Esophagus (tissue), 2 donors: ENCODE data around the gene SALL3. TPM values are rescaled to one million over a fixed set of nuclear protein-coding genes. Genes with fewer than 3 reads are reported as not detected.

Source experiments
- H3K27ac ChIP-seq, 2 donors: one replicate each; pipeline ENCODE4 v1.5.1; 2013; ENCODE audit warnings: low read depth in 2 of 2, mild to moderate bottlenecking in 2 of 2, inconsistent platforms in 1 of 2, low read length in 1 of 2, moderate library complexity in 1 of 2
- H3K27me3 ChIP-seq, 2 donors: one replicate each; pipeline ENCODE4 v1.6.1; 2013; ENCODE audit warnings: low read length in 2 of 2, control low read depth in 1 of 2, mild to moderate bottlenecking in 1 of 2; ENCODE audit not compliant: insufficient read depth in 2 of 2, control insufficient read depth in 1 of 2
- H3K36me3 ChIP-seq, 2 donors: one replicate each; pipeline ENCODE4 v1.6.1; 2013; ENCODE audit warnings: low read length in 1 of 2; ENCODE audit not compliant: control insufficient read depth in 2 of 2, insufficient read depth in 2 of 2
- H3K4me1 ChIP-seq, 2 donors: one replicate each; pipeline ENCODE4 v1.6.1; 2013; ENCODE audit warnings: low read length in 1 of 2; ENCODE audit not compliant: control insufficient read depth in 2 of 2, insufficient read depth in 2 of 2
- H3K4me3 ChIP-seq, 2 donors: one replicate each; pipeline ENCODE4 v1.5.1; 2013; ENCODE audit warnings: low read length in 2 of 2, mild to moderate bottlenecking in 2 of 2, low read depth in 1 of 2, moderate library complexity in 1 of 2
- H3K9me3 ChIP-seq, 2 donors: one replicate each; pipeline ENCODE4 v1.6.1; 2013; ENCODE audit warnings: mild to moderate bottlenecking in 2 of 2, low read depth in 1 of 2, low read length in 1 of 2, moderate library complexity in 1 of 2; ENCODE audit not compliant: control insufficient read depth in 2 of 2, insufficient read depth in 1 of 2
- WGBS, 2 donors: extraction: QIAGEN DNeasy Blood & Tissue Kit; methylation state at CpG; one replicate each; pipeline ENCODE4 v1.1.7; 2013; 5-methylcytosine and 5-hydroxymethylcytosine counted together
- polyA plus RNA-seq, 2 donors: library from polyadenylated mRNA; stranded (reverse); fragments of 200-250 nt; gene quantifications; one replicate each; pipeline ENCODE4 v1.2.3, GENCODE V29; 2013
- donor health status: healthy with polysubstance abuse.
- donor health status: Bipolar disorder and iron deficiency.

Gene SALL3
- polyA plus RNA-seq, 2 donors: not detected

DNA sequence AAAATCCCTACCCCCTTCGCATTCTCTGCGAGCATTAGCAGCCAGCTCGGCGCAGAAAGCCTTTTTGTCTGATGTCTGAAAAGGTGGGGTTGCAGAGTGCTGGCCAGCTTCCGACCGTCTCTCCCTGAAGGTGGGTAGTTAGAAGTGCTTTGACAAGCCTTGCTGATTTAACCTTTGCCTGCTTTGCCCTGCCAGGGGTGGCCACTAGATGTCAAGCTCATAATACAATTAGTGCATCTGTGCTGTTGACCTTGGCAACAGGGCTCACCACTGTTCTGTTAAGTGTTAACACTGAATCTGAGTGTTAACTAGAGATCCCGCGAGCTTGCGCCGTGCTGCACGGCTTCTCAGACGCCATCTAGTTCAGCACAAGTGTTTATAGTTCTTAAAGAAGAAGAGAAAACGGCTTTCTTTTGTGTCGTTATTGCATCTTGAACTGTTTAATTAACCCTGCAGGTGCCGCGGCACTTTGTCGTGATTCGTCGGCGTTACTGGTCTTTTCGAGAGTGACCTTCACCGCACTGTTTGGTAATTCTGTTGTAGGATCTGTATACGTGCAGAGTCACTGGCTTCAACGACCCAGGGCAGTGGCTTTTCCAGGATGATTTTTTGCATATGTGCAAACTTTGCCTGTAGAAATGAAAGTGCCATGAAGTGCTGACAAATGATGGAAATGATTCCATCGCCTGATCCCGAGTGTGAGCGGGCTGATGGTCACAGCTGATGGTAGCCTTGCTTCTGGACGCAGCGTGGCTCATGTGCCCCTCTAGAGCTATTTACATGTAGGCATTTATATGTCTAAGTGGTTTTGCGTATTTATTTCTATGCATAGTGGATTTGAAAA is 5.5 kb downstream of the SALL3 start:
- H3K27me3 ChIP-seq: peaks cover under 1 to 32% of the 10 kb centered on the region in 2 donors
- 23 to 31% methylated on average over 30 of the region's 30 CpGs for WGBS, 2 donors
- no peak overlapping the region for H3K27ac ChIP-seq
- H3K9me3 ChIP-seq: peaks cover 0 to 2% of the 10 kb centered on the region in 2 donors
- peak overlapping the region in 1 of 2 donors; percentile 14 for H3K4me3 ChIP-seq
- peaks cover 0 to 6% of the 10 kb centered on the region in 2 donors for H3K4me1 ChIP-seq
- H3K36me3 ChIP-seq: no peaks in the 10 kb centered on the region

DNA sequence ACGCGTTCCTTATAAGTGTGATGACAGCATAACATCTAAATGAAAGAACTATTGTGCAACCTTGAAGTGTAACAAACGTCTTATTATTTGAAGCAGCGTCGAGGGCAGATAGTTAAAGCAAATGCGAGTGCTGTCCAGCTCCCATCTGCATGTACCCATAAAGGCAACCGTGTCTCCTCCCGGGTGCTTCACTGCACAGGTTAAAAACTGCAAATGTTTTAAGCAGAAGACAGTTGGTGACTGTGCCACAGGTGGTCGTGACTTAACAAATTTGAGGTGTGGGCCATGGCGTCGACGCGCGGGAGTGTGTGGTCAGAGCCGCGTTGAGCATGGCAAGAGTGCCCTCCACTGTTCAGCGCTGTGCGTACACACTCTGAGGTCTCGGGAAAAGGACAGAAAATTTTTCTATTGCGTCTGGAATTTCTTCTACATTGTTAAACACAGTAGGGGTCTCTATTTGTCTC is 6.4 kb downstream of the SALL3 start:
- Histone ChIP-seq H3K4me3 (no peak overlapping the region), H3K27ac (no peak overlapping the region)
- WGBS, 2 donors: 9 to 10% methylated on average over 20 of the region's 20 CpGs

DNA sequence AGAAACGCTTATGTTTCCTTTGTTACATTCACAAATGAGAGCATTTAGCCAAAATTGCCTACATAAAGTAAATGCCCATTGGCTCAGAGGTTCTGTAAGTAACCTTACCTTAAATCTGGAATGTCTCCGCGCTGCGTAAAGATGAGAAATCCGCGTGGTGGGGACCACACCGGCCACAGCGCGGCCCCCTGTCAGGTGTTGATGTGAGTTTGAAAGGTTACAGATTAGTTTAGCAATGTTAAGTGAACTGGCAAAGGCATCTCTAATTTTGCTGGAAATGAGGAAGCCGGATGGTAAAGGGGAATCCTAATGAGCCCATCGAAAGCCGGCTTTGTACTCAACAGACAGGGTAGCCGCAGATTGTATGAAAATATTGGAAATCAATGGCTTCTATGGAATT is 11.8 kb downstream of the SALL3 start:
- Histone ChIP-seq H3K27me3 (peaks cover 0 to 4% of the 10 kb centered on the region in 2 donors), H3K4me1 (no peaks in the 10 kb centered on the region), H3K9me3 (peaks cover 3 to 9% of the 10 kb centered on the region in 2 donors), H3K27ac (no peak overlapping the region), H3K36me3 (no peaks in the 10 kb centered on the region), H3K4me3 (no peak overlapping the region)
- 64 to 85% methylated on average over 13 of the region's 13 CpGs for WGBS, 2 donors

More for the DNA sequence above, 6.4 kb downstream of the SALL3 start:
- Histone ChIP-seq H3K27me3 (peaks cover 0 to 25% of the 10 kb centered on the region in 2 donors), H3K9me3 (peaks cover 0 to 2% of the 10 kb centered on the region in 2 donors), H3K36me3 (no peaks in the 10 kb centered on the region), H3K4me1 (peaks cover 0 to under 1% of the 10 kb centered on the region in 2 donors)

DNA sequence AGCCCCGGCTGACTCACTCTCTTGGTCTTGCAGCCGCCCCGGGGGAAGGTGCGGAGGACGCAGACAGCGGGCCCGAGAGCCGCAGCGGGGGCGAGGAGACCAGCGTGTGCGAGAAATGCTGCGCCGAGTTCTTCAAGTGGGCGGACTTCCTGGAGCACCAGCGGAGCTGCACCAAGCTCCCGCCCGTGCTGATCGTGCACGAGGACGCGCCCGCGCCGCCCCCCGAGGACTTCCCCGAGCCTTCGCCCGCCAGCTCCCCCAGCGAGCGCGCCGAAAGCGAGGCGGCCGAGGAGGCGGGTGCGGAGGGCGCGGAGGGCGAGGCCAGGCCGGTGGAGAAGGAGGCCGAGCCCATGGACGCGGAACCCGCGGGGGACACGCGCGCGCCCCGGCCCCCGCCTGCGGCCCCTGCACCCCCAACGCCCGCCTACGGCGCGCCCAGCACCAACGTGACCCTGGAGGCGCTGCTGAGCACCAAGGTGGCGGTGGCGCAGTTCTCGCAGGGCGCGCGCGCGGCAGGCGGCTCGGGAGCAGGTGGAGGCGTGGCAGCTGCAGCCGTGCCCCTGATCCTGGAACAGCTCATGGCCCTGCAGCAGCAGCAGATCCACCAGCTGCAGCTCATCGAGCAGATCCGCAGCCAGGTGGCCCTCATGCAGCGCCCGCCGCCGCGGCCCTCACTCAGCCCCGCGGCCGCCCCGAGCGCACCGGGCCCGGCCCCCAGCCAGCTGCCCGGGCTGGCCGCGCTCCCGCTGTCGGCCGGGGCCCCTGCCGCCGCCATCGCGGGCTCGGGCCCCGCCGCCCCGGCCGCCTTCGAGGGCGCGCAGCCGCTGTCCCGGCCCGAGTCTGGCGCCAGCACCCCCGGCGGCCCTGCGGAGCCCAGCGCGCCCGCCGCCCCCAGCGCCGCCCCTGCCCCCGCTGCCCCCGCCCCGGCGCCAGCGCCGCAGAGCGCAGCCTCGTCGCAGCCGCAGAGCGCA is 12.7 kb downstream of the SALL3 start:
- H3K36me3 ChIP-seq: no peaks in the 10 kb centered on the region
- peaks cover 0 to 3% of the 10 kb centered on the region in 2 donors for H3K27me3 ChIP-seq
- H3K4me3 ChIP-seq: no peak overlapping the region
- 86 to 92% methylated on average over 108 to 129 of the region's 129 CpGs for WGBS, 2 donors
- H3K9me3 ChIP-seq: peaks cover 3 to 9% of the 10 kb centered on the region in 2 donors
- no peak overlapping the region for H3K27ac ChIP-seq
- no peaks in the 10 kb centered on the region for H3K4me1 ChIP-seq

DNA sequence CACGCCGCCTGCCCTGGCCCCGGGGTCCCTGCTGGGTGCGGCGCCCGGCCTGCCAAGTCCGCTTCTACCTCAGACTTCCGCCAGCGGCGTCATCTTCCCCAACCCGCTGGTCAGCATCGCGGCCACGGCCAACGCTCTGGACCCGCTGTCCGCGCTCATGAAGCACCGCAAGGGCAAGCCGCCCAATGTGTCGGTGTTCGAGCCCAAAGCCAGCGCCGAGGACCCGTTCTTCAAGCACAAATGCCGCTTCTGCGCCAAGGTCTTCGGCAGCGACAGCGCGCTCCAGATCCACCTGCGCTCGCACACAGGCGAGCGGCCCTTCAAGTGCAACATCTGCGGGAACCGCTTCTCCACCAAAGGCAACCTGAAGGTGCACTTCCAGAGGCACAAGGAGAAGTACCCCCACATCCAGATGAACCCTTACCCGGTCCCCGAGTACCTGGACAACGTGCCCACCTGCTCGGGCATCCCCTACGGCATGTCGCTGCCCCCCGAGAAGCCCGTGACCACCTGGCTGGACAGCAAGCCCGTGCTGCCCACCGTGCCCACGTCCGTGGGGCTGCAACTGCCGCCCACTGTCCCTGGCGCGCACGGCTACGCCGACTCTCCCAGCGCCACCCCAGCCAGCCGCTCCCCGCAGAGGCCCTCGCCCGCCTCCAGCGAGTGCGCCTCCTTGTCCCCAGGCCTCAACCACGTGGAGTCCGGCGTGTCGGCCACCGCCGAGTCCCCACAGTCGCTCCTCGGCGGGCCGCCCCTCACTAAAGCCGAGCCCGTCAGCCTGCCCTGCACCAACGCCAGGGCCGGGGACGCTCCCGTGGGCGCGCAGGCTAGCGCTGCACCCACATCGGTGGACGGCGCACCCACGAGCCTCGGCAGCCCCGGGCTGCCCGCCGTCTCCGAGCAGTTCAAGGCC is 13.7 kb downstream of the SALL3 start:
- no peaks in the 10 kb centered on the region for H3K4me1 ChIP-seq
- no peaks in the 10 kb centered on the region for H3K36me3 ChIP-seq
- no peak overlapping the region for H3K4me3 ChIP-seq
- no peak overlapping the region for H3K27ac ChIP-seq
- 97 to 98% methylated on average over 90 of the region's 90 CpGs for WGBS, 2 donors
- H3K27me3 ChIP-seq: no peaks in the 10 kb centered on the region
- H3K9me3 ChIP-seq: peaks cover 3 to 9% of the 10 kb centered on the region in 2 donors

DNA sequence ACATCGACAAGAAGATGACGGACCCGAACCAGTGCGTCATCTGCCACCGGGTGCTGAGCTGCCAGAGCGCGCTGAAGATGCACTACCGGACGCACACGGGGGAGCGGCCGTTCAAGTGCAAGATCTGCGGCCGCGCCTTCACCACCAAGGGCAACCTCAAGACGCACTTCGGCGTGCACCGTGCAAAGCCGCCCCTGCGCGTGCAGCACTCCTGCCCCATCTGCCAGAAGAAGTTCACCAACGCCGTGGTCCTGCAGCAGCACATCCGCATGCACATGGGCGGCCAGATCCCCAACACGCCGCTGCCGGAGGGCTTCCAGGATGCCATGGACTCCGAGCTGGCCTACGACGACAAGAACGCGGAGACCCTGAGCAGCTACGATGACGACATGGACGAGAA is 14.4 kb downstream of the SALL3 start:
- 97% methylated on average over 37 of the region's 37 CpGs for WGBS, 2 donors

DNA sequence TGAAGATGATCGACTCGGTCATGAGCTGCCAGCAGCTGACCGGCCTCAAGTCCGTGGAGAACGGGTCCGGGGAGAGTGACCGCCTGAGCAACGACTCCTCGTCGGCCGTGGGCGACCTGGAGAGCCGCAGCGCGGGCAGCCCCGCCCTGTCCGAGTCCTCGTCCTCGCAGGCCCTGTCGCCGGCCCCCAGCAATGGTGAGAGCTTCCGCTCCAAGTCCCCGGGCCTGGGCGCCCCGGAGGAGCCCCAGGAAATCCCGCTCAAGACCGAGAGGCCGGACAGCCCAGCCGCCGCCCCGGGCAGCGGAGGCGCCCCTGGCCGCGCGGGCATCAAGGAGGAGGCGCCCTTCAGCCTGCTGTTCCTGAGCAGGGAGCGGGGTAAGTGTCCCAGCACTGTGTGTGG is 14.9 kb downstream of the SALL3 start:
- Histone ChIP-seq H3K4me1 (no peaks in the 10 kb centered on the region), H3K36me3 (no peaks in the 10 kb centered on the region), H3K27me3 (no peaks in the 10 kb centered on the region), H3K27ac (no peak overlapping the region), H3K9me3 (peaks cover 3 to 9% of the 10 kb centered on the region in 2 donors), H3K4me3 (no peak overlapping the region)
- WGBS, 2 donors: 97 to 98% methylated on average over 38 of the region's 38 CpGs

More for the DNA sequence above, 14.4 kb downstream of the SALL3 start:
- Histone ChIP-seq H3K27ac (no peak overlapping the region), H3K36me3 (no peaks in the 10 kb centered on the region), H3K4me1 (no peaks in the 10 kb centered on the region), H3K4me3 (no peak overlapping the region), H3K27me3 (no peaks in the 10 kb centered on the region), H3K9me3 (peaks cover 3 to 9% of the 10 kb centered on the region in 2 donors)

DNA sequence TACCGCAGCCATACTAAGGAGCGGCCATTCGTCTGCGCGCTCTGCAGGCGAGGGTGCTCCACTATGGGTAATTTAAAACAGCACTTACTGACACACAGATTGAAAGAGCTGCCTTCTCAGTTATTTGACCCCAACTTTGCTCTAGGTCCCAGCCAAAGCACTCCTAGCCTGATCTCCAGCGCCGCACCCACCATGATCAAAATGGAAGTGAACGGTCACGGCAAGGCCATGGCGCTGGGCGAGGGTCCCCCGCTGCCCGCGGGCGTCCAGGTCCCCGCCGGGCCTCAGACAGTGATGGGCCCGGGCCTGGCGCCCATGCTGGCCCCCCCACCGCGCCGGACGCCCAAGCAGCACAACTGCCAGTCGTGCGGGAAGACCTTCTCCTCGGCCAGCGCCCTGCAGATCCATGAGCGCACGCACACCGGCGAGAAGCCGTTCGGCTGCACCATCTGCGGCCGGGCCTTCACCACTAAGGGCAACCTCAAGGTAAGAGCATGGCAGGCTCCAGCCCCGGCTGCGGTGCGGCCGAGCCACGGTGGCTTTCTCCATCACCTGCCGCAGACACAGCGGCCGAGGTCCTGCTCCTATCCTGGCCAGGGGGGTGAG is 15.5 kb downstream of the SALL3 start:
- no peak overlapping the region for H3K4me3 ChIP-seq
- no peak overlapping the region for H3K27ac ChIP-seq
- WGBS, 2 donors: 97% methylated on average over 43 to 44 of the region's 44 CpGs
- H3K9me3 ChIP-seq: peaks cover 3 to 9% of the 10 kb centered on the region in 2 donors
- H3K27me3 ChIP-seq: no peaks in the 10 kb centered on the region
- H3K36me3 ChIP-seq: no peaks in the 10 kb centered on the region
- H3K4me1 ChIP-seq: no peaks in the 10 kb centered on the region
